Keratinocyte (primary cell): ENCODE results near the gene INSRR.

Source experiments
- EZH2 ChIP-seq: IDR thresholded peaks from one replicate; pipeline ENCODE4 v1.6.1; 2012; ENCODE audit warnings: inconsistent platforms, mild to moderate bottlenecking, low read length, moderate library complexity
- TF ChIP-seq, protein P1 (sequence below), 3 experiments: IDR thresholded peaks in 1 of 3; conservative IDR thresholded peaks in 1 of 3; optimal IDR thresholded peaks in 1 of 3; 2 replicates in 2 of 3; 3 replicates in 1 of 3; pipeline versions ENCODE3 to v1.5.1; 2011; ENCODE audit warnings: low read length in 3 of 3, mild to moderate bottlenecking in 3 of 3, moderate library complexity in 2 of 3, control low read depth in 1 of 3, inconsistent platforms in 1 of 3; ENCODE audit not compliant: insufficient read depth in 2 of 3; ENCODE audit errors: extremely low read depth in 1 of 3

DNA sequence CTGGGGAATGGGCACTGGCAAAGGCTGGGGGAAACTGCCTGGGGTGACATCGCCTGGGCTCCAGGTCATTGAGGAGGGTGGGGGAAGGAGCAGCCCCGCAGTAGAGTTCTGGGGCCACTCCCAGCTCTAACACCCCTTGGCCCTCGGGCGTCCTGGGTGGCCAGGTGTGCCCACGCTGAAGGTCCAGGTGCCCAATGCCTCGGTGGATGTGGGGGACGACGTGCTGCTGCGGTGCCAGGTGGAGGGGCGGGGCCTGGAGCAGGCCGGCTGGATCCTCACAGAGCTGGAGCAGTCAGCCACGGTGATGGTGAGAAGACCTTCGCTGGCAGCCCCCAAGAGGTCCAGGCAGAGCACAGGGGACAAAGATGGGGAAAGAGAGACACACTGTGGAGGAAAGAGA lies 9.4 kb upstream of the INSRR start:
- no peak for TF ChIP-seq EZH2
- TF ChIP-seq, protein P1, sequence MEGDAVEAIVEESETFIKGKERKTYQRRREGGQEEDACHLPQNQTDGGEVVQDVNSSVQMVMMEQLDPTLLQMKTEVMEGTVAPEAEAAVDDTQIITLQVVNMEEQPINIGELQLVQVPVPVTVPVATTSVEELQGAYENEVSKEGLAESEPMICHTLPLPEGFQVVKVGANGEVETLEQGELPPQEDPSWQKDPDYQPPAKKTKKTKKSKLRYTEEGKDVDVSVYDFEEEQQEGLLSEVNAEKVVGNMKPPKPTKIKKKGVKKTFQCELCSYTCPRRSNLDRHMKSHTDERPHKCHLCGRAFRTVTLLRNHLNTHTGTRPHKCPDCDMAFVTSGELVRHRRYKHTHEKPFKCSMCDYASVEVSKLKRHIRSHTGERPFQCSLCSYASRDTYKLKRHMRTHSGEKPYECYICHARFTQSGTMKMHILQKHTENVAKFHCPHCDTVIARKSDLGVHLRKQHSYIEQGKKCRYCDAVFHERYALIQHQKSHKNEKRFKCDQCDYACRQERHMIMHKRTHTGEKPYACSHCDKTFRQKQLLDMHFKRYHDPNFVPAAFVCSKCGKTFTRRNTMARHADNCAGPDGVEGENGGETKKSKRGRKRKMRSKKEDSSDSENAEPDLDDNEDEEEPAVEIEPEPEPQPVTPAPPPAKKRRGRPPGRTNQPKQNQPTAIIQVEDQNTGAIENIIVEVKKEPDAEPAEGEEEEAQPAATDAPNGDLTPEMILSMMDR (optimal IDR thresholded peaks at IDR 0.05 in 1 of 3, IDR thresholded peaks at IDR 0.05 in 1 of 3, conservative IDR thresholded peaks at IDR 0.05 in 1 of 3; ENCODE audit: extremely low read depth in 1 of 3, insufficient read depth in 2 of 3, low read length in 3 of 3) = no peak
